Limb (tissue), 2 donors: Measurements from ENCODE around the gene ARMC2.

Experiments
- DNase-seq, 2 donors: peaks; one replicate each; pipeline ENCODE4 v3.0.0-alpha.2; 2016; ENCODE audit errors: extremely low spot score in 2 of 2

Gene ARMC2

GRCh38 chr6:109013656-109014305 is 165.6 kb downstream of the ARMC2 start:
- no peak for DNase-seq

GRCh38 chr6:109014606-109015005 is 166.4 kb downstream of the ARMC2 start:
- no peak for DNase-seq

GRCh38 chr6:109015176-109015575 is 167.0 kb downstream of the ARMC2 start:
- no peak for DNase-seq

GRCh38 chr6:109019911-109020310 is 171.7 kb downstream of the ARMC2 start:
- DNase-seq = no peak

- DNase-seq = no peak
Measured at GRCh38 chr6:109021870-109022269, 173.6 kb downstream of the ARMC2 start.

GRCh38 chr6:109023356-109023925 is 175.2 kb downstream of the ARMC2 start:
- DNase-seq = no peak
